Stimulated activated naive CD8-positive, alpha-beta T cell treated with anti-CD3 and anti-CD28 coated beads, Interleukin-15, amount 100 ng/mL, for 72 hours (primary cell): ENCODE results near the gene FLT1.

Experiments used
- ATAC-seq: fragments of 150-1000 bp; cut with Tn5 transposase; 2 replicates; pipeline ENCODE4 v1.10.0; 2021; ENCODE audit warnings: mild to moderate bottlenecking, moderate library complexity
- DNase-seq, 2 donors: peaks; one replicate each; pipeline ENCODE4 v3.0.0; 2021 to 2022
- H3K27ac Mint-ChIP-seq, 2 donors: one replicate each; pipeline ENCODE4 v1.8.0; 2022; ENCODE audit warnings: mild to moderate bottlenecking in 2 of 2, mixed read lengths in 2 of 2, moderate library complexity in 2 of 2
- H3K27me3 Mint-ChIP-seq: one replicate; pipeline ENCODE4 v1.8.0; 2022; ENCODE audit warnings: mixed read lengths
- H3K4me1 Mint-ChIP-seq: one replicate; pipeline ENCODE4 v1.8.0; 2022; ENCODE audit warnings: mild to moderate bottlenecking, mixed read lengths
- H3K4me3 Mint-ChIP-seq, 2 donors: one replicate each; pipeline ENCODE4 v1.8.0; 2022; ENCODE audit warnings: mild to moderate bottlenecking in 2 of 2, mixed read lengths in 2 of 2, moderate library complexity in 1 of 2
- H3K9me3 Mint-ChIP-seq, 2 donors: one replicate each; pipeline ENCODE4 v1.8.0; 2022; ENCODE audit warnings: mixed read lengths in 2 of 2

The FLT1 gene

DNA sequence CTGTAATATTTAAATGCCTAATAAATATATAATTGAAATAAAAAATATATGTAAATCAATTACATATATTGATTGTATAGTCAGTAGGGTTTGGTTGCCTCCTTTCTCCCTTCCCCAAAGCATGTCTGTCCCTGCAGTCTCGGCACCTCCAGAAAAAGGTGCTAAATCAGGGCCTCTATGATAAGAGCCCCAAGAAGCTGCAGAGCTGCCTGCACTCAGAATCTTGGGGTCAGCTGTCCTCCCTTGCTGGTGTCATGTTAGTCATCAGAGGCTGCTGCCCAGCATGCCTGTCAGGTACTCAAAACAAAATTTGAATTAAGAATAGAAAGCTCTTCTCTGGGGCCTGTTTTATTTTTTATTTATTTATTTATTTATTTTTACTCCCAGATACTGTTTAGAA, 9.8 kb downstream of the FLT1 start:
- no peak overlapping the region for H3K27ac Mint-ChIP-seq
- peaks cover 7% of the 10 kb centered on the region for H3K4me1 Mint-ChIP-seq
- H3K4me3 Mint-ChIP-seq: no peak overlapping the region

DNA sequence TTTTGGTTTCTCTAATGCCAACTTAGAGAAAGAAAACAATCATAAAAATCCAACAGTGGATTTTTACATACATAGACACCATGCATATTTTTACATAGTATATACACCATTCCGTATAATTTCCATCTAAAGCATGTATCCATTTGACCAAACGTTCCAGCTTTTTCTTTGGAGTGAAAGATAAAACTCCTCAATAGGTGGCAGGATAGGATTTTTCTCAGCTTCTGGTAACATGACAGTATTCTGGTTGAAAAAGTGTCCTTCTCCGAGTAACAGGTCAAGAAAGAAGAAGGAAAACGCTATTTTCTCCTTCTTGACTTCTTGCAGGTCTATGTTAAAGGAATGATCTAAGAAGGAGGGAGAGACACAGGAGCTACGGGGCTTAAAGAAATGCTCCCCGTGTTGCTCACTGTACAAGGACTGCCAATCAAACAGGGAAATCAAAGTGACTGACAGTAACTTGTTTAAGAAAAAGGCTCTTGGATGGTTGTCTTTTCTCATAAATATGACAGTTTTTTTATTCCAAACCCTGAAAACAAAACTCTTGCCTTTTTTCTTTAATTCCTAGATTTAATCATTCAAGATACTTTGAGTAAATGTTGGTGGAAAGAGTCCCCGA, 11.5 kb downstream of the FLT1 start:
- Mint-ChIP-seq H3K4me3 (no peak overlapping the region), H3K9me3 (no peaks in the 10 kb centered on the region), H3K27me3 (peaks cover 15% of the 10 kb centered on the region), H3K4me1 (no peaks in the 10 kb centered on the region), H3K27ac (no peak overlapping the region)
- ATAC-seq (no peak), DNase-seq (no peak)

More for the DNA sequence above, 9.8 kb downstream of the FLT1 start:
- H3K27me3 Mint-ChIP-seq: peaks cover 25% of the 10 kb centered on the region
- H3K9me3 Mint-ChIP-seq: no peaks in the 10 kb centered on the region
- ATAC-seq: no peak
- no peak for DNase-seq

DNA sequence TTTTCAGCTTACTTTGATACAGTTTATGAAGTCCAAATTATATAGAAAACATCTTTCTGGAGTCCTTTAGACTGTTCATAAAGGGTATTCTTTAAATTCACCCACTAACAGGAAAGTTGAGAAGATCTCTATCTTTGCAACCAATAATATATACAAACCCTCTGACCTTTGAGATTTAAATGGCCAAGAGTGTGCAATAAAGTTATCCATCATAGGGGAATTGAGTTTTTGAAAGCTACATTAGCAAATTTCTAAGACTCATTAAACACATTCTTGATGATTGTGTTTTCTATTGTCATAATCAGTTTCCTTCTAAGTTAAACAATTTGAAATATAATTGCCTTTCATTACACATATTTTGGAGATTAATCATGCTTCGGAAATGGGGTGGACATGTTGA, 15.9 kb downstream of the FLT1 start:
- H3K27me3 Mint-ChIP-seq: no peaks in the 10 kb centered on the region
- no peak for ATAC-seq
- DNase-seq: no peak
- H3K4me3 Mint-ChIP-seq: no peak overlapping the region
- H3K27ac Mint-ChIP-seq: no peak overlapping the region
- no peaks in the 10 kb centered on the region for H3K9me3 Mint-ChIP-seq
- peaks cover 4% of the 10 kb centered on the region for H3K4me1 Mint-ChIP-seq

DNA sequence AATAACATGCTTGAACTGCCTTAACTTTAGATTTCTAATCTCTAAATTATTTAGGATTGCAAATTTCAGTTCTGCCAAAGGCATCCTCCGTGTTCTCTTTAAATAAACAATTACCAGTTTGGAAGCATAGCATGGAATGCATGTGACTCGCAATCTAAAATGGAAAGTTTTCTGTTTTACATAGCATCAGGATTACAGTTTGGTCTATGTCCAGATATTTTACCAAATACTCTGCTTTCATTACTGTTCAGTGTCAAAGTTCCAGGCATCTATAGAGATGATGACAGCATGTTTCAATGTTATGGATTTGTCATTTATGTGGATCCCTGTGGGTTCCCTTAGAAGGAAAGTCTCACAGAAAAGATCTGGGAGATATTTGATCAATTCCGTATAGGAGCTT, 16.8 kb downstream of the FLT1 start:
- ATAC-seq (no peak), DNase-seq (no peak)
- no peaks in the 10 kb centered on the region for H3K9me3 Mint-ChIP-seq
- H3K27ac Mint-ChIP-seq: no peak overlapping the region
- H3K4me1 Mint-ChIP-seq: peaks cover 4% of the 10 kb centered on the region
- no peaks in the 10 kb centered on the region for H3K27me3 Mint-ChIP-seq
- no peak overlapping the region for H3K4me3 Mint-ChIP-seq

DNA sequence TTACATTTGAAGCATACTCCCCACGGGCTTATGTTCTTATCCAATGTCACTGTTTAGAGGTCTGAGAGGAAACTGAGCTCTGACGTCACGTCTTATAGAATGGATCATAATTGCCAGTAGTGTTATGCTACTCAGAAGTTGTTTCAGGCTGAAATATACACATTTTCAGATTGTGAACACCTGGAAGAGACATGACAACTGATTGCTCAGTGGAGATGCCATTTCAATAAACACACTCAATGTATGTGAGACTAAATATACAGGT, 17.3 kb downstream of the FLT1 start:
- no peak overlapping the region for H3K27ac Mint-ChIP-seq
- no peaks in the 10 kb centered on the region for H3K27me3 Mint-ChIP-seq
- DNase-seq (no peak), ATAC-seq (no peak)
- H3K4me3 Mint-ChIP-seq: no peak overlapping the region
- H3K4me1 Mint-ChIP-seq: peaks cover 4% of the 10 kb centered on the region
- no peaks in the 10 kb centered on the region for H3K9me3 Mint-ChIP-seq

DNA sequence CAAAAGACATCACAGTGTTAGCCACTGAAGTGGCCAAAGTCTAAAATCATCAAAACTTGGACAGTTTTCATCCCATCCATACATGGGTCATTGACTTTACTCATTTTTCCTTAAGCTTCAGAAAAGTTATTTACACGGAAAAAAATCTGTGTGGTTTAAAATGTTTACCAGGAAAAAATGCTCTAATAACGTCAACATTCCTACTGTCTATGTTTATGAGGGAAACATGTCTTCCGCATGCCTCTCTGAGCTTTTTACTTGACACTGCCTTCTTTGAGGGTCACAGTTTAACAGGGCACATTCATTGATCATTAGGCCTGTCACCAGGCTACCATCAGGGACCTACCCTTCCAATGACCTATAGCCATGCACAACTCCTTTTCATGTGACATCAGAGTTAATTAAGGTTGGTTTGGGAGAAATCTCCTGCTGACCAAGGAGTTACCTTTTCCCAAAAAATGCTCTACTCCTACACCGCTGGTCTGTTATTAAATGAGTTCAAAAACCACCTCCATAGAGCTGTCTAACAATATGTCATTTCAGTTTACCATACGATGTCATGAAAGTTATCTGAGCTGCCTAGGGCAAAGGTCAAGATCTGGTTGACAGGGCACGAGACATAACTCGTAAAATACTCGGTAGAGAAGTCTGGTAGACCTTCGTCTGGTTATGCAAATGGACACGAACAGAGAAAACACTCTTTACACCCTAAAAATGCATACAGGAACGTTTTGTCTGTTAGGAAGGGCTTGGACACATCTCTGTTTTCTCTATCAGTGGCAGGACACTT, 17.8 kb downstream of the FLT1 start:
- H3K9me3 Mint-ChIP-seq: no peaks in the 10 kb centered on the region
- H3K27me3 Mint-ChIP-seq: no peaks in the 10 kb centered on the region
- H3K27ac Mint-ChIP-seq: no peak overlapping the region
- H3K4me3 Mint-ChIP-seq: no peak overlapping the region
- peaks cover 4% of the 10 kb centered on the region for H3K4me1 Mint-ChIP-seq
- DNase-seq (no peak), ATAC-seq (no peak)

DNA sequence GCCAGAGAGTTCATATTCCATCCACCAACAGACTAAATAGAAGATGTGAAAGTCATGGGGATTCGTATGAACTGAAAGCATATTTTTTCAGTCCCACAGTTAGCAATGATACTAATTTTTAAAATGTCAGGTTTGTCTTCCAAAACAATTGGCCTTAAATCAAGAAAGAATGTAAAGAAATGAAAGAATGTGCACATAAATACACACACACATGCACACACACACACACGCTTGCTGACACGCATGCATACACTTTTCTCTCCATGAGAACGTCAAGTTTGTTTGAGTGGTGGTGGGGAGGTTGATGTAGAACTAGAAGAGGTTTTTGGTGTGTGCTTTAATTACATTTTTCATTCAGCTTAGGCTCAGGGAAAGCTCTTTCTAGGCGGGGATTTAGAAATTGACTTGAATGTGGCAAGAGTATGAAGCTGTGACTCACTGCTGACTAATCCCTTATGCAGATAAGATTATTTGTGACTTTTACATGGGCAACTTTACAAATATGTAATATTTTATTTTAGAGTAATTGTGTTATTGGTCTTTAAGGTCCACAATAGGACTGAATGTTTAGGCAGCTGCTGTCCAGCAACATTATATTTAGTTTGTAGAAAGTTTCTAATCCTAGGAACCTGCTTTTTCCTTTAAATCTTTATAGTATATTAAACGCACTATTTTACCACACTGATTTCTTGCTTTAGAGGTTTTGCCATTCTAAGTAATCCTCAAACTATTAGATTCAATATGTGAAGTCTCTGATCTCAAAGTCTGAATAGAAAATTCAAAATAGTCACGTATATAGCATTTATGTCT, 18.8 kb downstream of the FLT1 start:
- no peak for ATAC-seq
- Mint-ChIP-seq H3K4me3 (no peak overlapping the region), H3K27me3 (no peaks in the 10 kb centered on the region), H3K27ac (no peak overlapping the region), H3K4me1 (peaks cover 4% of the 10 kb centered on the region), H3K9me3 (no peaks in the 10 kb centered on the region)
- no peak for DNase-seq

DNA sequence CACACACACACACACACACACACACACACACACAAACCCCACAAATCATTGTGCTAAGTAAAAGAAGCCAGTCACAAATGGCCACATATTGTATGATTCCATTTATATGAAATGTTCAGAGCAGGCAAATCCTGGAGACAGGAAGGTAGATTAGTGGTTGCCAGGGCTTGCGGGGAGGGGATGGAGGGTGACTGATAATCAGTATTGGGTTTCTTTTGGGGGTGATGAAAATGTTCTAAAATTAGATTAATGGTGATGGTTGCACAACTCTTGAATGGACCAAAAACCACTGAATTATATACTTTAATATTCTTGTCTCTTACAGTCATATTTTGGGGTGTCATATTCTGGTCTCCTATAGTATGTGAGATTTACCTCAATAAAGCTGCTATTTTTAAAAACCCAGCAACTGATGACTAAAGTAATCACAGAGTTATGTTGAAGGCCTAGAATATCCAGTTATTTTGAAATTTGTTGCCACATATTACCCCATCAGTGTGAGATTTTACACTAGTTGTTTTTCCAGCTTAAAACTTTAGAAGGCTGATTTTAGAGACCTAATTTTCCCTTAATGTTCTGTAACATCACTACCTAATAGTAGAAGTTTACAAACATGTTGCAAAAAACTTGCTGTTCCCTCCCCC, 20.3 kb downstream of the FLT1 start:
- H3K4me1 Mint-ChIP-seq: peaks cover 4% of the 10 kb centered on the region
- ATAC-seq: no peak
- H3K4me3 Mint-ChIP-seq: no peak overlapping the region
- H3K27me3 Mint-ChIP-seq: no peaks in the 10 kb centered on the region
- DNase-seq: no peak
- peak overlapping the region in 1 of 2 donors; percentile 52 for H3K27ac Mint-ChIP-seq
- H3K9me3 Mint-ChIP-seq: no peaks in the 10 kb centered on the region

DNA sequence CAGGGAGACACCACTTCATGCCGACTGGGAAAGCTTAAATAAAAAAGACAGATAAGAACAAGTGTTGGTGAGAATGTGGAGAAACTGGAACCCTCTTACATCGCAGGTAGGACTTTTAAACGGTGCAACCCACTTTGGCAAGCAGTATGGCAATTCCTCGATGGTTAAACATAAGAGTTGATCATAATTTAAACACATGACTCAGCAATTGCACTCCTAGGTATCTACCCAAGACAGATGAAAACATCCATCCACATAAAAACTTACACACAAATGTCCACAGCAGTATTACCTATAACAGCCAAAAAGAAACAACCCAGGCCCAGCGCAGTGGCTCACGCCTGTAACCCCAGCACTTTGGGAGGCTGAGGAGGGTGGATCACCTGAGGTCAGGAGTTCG, 21.9 kb downstream of the FLT1 start:
- H3K4me3 Mint-ChIP-seq: no peak overlapping the region
- ATAC-seq (no peak), DNase-seq (no peak)
- H3K27ac Mint-ChIP-seq: no peak overlapping the region
- H3K9me3 Mint-ChIP-seq: no peaks in the 10 kb centered on the region
- H3K4me1 Mint-ChIP-seq: peaks cover 4% of the 10 kb centered on the region
- H3K27me3 Mint-ChIP-seq: no peaks in the 10 kb centered on the region

DNA sequence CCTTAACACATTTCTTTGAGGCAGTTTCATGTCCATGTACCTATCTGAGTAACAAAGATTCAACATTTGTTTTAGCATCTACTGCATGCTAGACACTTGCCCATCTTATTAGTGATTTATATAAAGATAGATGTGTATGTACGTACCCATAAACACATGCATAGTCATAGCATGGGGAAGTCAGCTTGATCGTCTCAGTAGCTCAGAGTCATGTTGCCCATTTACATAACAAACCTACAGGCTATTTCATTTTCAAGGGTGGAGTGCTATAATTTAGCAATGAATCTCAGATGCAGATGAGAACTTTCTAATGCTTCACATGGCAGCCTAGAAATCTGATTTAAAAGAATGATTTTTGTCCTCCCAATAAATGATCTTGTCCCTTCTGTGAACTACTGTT, 23.5 kb downstream of the FLT1 start:
- DNase-seq (no peak), ATAC-seq (no peak)
- Mint-ChIP-seq H3K9me3 (no peaks in the 10 kb centered on the region), H3K27me3 (no peaks in the 10 kb centered on the region), H3K4me1 (peaks cover 4% of the 10 kb centered on the region), H3K27ac (no peak overlapping the region), H3K4me3 (no peak overlapping the region)

DNA sequence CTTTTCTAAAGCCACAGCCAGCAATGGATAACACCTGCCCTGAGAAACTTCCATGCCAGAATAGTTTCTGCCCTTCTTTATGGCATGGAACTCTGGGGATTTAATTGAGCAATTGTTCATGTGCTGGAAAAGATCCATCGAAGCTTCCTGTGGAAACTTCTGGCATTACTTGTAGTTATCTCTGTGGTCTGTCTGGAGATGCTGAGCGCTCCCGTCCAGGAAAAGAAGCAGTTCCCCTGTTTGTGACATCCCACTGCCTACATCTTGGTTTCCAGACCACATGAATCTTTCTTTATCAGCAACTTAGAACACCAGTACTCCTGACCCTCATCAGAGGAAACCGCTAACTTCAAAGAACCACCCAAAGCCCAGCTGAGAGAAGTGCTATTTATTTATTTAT, 24.6 kb downstream of the FLT1 start:
- Mint-ChIP-seq H3K4me1 (no peaks in the 10 kb centered on the region), H3K9me3 (no peaks in the 10 kb centered on the region), H3K27me3 (no peaks in the 10 kb centered on the region), H3K4me3 (no peak overlapping the region), H3K27ac (no peak overlapping the region)
- ATAC-seq: no peak
- DNase-seq: no peak

DNA sequence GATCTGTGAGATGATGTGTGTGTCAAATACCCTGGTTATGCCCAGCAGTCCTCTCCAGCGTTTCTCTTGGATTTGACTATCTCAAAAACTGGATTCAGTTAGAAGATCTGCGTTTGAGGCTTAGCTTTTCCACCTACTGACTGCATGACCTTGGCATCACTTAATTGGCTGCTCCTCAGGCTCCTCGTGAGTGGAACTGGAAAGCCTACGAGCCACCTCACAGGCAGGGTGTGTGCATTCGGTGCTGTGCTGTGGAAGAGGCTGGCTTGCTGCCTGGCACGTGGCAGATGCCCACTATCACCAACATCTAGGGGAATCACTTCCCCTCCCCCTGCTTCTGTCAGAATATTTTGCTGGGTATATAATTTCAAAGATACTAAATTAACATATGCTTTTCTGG, 25.6 kb downstream of the FLT1 start:
- Mint-ChIP-seq H3K4me1 (no peaks in the 10 kb centered on the region), H3K27ac (no peak overlapping the region), H3K27me3 (no peaks in the 10 kb centered on the region), H3K4me3 (no peak overlapping the region), H3K9me3 (no peaks in the 10 kb centered on the region)
- no peak for DNase-seq
- no peak for ATAC-seq

DNA sequence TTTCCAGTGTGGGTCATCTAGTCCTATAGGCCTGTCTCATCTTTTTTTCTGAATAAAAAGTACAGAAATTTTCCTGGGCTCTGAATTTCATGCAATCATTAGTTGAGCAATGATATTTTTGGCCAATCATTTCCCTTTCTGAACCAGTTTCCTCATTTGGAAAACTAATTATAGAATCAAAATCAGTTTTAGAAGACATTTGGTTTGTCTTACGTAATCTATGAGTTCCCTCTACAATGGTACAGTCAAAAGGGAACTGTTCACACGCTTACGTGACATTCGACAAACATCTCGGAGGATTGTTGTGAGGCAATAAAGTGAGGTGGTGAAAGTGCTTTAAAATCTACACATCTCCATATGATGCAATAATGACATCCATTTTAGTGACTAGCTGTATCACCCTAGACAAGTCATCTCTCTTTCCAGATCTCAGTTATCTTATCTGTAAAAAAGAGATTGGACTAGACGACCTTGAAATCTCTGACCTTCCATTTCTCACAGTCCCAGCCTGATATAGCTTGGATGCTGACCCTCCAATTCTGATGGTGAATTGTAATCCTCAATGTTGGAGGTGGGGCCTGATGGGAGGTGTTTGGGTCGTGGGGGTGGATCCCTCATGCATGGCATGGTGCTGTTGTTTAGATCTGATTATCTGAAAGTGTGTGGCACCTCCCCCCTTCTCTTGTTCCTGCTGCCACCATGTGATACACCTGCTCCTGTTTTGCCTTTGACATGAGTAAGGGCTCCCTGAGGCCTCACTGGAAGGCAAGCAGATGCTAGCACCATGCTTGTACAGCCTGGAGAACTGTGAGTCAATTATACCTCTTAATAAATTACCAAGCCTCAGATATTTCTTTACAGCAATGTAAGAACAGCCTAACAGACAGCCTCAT, 26.7 kb downstream of the FLT1 start:
- Mint-ChIP-seq H3K9me3 (no peaks in the 10 kb centered on the region), H3K27ac (peak overlapping the region in 1 of 2 donors; percentile 31), H3K4me3 (no peak overlapping the region), H3K27me3 (no peaks in the 10 kb centered on the region), H3K4me1 (no peaks in the 10 kb centered on the region)
- no peak for ATAC-seq
- no peak for DNase-seq

DNA sequence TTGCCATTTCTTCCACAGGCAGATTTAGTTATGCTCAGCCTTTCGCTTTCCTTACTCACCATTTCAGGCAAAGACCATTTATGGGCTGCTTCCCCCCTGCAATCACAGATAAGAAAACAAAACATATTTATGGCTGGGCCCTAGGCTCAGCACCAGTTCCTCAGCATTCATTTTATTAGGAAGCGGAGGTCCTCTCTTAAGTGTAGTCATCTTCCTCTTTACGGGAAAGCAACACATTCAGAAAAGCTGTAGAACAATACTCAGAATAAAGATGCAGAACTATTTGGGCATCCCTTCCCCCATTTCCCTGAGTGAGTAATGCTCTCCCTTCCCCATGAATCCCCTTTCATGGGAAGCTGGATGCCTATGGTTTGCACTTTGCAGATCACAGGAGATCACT, 27.9 kb downstream of the FLT1 start:
- H3K27me3 Mint-ChIP-seq: no peaks in the 10 kb centered on the region
- H3K4me3 Mint-ChIP-seq: no peak overlapping the region
- ATAC-seq (no peak), DNase-seq (no peak)
- H3K27ac Mint-ChIP-seq: no peak overlapping the region
- H3K4me1 Mint-ChIP-seq: no peaks in the 10 kb centered on the region
- H3K9me3 Mint-ChIP-seq: no peaks in the 10 kb centered on the region

DNA sequence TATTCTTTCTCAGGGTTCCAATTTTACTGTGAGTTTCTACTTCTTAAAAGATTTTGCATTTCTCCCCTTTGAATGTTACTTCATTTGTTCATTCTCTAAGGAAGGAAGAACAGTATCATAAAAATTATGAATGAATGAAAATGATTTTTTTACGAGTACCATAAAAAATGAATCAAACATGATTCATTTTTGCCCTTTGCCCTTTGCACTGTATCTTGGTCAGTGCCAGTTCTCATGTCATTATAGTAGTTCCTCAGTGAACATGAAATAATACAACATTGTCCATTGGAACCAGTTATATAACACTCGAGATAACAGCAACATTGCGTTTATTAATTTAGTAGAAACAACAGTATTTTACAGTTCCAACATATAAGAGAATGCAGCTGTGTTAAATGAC, 28.8 kb downstream of the FLT1 start:
- DNase-seq (no peak), ATAC-seq (no peak)
- H3K4me3 Mint-ChIP-seq: no peak overlapping the region
- no peaks in the 10 kb centered on the region for H3K27me3 Mint-ChIP-seq
- H3K9me3 Mint-ChIP-seq: no peaks in the 10 kb centered on the region
- no peaks in the 10 kb centered on the region for H3K4me1 Mint-ChIP-seq
- no peak overlapping the region for H3K27ac Mint-ChIP-seq
